Kasumi-1 (cell line): Measurements from ENCODE around the gene SLC43A2.
"Not testable (repeated sequence)": the region's sequence is repeated elsewhere in the genome, so short reads cannot be mapped to it uniquely, and the experiment has no call there.

Experiments used
- DNase-seq, 2 experiments: peaks; one replicate each; lab custom pipeline; 2025; lab: John Stamatoyannopoulos, UW

SLC43A2 gene

DNA sequence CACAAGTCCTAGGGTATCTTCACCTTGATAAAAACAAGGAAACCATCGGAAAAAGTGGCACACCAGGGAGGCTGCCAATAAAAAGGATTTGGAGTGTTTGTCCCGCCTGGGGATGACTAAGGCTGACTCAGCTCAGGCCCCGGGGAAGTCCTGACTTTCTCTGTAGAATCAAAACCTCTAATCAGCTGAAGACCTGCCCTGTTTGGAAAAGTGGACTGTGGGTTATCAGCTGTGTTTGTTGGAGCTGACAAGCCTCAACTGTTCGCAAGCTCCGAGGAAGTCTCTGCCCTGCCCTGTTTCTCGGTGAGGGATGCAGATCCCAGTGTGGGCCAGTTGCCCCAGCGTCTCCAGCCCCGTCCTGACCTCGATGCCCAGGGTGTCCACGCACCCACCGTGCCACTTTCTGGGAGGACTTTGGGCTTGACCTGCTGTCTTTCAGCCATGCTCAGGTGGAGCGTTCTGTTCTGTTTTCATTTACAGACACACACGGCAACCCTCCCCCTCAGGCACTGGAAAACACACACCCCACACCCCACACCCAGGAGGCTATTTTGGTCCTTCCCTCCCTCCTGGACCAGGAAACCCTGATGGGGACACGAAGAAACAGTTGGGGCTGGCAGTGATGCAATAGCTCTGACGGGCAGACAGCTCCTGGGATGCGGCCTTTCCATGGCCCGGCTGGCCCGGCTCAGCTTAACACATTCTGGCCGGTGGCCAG lies 38.4 kb downstream of the SLC43A2 start:
- DNase-seq: no peak

DNA sequence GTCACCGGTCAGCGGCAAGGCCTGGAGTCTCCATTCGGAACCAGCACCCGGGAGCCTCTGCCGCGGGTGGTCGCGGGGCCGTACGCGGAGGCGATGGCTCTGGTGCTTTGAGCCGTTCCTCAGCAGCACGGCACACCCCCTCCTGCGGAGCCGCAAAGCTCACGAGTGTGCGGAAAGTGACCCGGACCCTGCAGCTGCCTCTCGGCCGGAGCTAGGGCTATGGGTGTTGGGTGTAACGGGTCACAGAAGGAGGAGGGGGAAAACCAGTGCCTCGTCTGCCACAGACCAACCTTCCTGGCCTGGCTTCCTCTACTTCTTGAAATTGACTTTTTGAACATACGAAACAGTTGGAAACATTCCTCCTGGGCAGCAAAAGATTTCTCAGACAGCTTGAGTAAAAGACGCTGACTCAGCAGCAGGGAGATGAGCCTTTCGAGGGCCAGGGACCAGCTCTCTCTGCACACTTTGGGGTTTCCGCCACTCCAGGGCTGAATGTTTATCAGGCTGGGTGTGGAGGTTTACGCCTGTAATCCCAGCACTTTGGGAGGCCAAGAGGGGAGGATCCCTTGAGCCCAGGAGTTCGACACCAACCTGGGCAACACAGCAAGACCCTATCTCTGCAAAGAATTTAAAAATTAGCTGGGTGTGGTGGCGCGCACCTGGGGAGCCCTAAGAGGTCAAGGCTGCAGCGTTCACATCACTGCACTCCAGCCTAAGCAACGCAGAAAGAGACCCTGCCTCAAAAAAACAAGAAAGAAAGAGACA lies 39.6 kb downstream of the SLC43A2 start:
- no peak for DNase-seq

DNA sequence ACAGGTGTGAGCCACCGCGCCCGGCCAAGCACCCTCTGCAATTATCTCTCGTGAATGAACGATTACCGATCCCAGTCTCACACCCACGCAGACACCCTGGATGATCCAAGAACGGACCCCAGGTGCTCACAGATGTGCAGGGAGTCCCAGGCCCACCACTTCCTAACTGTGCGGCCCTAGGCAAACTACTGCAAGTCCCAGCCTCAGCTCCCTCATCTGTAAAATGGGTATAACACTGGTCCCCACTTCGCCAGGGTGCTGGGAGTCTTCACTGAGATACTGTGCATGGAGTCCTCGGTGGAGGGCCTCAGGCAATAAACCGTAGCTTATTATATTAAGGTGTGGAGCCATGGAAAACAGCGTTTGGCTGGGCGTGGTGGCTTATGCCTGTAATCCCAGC lies 44.5 kb downstream of the SLC43A2 start:
- no peak for DNase-seq

DNA sequence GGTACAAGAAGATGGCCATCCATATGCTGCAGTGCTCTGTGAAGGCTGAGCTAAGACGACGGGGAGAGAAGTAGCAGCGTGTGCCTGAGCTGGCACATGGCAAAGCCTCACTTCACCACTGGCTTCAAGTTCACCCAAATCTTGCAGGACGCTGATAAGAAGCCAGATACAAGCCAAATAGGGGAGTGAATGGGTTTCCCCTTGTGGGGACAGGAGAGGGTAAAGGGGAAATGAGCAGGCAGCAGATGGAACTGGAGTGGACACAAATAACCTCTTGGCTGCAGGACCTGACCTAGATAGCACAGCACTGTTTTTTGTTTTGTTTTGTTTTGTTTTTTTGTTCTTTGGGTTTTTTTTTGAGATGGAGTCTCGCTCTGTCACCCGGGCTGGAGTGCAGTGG lies 45.1 kb downstream of the SLC43A2 start:
- DNase-seq: no peak

DNA sequence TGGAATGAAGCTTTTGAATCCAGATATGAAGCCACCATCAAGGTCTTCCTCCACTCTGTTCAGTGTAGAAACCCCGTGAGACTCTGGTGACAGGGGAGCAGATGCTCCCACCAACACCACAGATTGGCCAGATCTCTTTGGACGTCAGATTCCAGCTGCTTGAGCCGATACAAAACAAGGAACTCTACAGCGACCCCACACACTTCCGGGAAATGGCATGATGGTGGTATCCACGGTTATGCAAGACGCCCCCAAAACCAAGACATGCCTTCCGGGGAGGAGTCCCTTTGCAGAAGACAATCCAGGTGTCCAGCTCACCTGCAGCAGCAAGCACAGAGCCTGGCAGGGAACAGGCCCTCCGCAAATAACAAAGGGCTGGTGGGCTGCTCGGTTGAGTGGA lies 46.3 kb downstream of the SLC43A2 start:
- DNase-seq: no peak

DNA sequence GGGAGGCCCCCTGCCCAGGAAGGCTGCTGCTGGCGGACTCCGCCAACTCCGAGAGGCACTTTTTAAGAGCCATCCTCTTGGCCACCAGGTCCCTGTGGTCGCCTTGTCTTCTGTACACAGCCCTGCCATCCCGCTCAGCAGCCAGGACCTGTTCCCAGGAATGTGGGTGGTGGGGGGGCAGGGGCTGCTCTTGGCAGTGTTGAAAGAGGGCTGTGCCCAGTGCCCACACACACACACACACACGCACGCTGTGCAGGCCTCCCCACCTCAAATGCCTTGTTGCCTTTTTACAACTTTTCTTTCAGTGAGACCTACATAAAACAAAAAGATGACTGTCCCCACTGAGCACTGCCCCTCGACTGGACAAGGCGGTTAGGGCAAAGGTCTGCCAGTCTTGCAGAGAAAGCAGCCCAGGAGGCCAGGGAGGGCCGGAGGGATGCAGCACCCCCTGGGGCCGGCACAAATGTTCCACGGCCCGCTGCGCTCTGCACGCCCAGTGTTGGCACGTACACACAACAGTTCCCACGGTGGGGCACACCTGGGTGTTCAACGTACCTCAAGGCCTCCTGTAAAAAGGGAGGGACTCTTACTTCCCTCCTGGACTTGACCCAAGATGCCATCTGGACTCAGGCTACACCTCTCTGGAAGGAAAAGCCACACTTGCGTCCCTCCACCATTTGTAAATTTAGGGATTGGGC lies 47.5 kb downstream of the SLC43A2 start:
- DNase-seq: no peak

DNA sequence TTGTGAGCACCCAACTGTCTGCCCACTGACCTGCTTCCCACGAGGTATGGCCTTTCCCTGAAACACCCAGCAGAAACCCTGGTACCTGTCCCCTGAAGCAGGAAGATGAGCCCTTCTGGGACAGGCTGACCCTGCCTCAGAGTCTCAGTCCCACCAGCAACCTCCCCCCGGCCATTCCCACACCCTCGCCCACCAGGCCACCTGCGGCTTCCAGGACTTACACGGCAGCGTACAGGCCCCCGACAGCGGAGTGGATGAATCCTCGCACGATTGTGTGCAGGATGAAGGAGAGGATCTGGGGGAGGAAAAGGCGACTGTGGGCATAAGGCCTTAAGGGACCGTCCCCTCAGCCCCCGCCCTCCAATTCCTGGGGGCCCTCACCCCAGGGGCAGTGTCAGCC lies 50.6 kb downstream of the SLC43A2 start:
- no peak for DNase-seq

DNA sequence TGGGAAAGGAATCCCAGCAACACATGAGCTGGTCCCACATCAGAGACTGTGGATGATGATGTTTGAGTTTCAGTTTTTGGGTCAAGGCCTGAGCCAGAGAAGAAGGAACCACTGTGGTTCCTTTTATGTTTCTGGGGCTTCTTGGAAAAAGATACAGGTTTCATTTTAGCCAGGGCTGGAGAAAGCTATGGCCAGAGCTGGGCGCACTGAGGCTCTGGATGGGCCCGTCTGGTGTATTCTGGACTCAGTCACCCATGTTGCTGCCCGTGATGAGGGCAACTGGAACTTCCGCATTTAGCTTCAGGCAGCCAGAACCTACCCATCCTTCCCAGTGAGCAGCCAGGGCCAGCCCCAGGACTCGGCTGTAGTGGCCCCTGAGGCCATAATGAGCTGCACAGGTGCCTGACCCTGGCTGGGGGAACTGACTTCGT lies 51.0 kb downstream of the SLC43A2 start:
- DNase-seq: peak; percentile 27 to 35

DNA sequence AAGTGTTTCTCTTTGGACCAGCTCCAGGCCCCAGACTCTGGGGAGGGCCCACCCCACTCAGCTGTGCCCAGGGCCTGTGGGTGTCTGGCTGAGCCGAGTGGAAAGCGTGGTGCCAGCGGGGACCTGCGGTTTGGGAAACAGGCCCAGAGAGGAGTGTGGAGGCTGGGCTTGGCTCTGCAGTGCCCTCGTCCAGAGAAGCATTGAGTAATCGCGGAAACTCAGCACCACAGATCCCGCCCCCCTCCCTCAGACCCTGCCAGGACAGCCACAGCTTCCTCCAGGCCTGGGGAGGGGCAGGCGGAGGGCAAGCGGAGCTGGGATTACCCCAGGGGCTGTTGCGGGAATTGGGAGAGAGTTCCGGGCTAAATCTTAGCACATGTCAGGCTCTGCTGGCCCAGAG lies 51.5 kb downstream of the SLC43A2 start:
- peak; percentile 20 to 41 for DNase-seq

DNA sequence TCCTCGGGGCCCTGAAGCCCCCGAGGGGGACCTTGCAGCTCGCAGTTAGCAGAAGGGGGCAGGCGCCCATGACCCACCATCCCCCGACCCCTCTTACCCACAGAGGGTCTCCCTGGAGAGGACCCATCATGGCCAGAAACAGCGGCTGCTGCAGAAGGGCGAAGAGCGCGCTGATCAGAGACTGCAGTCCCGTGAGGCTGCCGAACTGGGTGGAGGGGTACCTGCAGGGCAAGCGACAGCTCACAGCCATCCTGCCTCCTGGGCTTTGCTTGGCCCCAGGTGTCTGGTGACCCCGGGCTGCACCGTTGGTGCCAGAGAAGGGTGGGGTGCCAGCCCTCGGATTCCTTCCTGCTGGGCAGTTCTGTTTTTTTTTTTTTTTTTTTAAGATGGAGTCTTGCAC lies 52.1 kb downstream of the SLC43A2 start:
- DNase-seq: no peak

DNA sequence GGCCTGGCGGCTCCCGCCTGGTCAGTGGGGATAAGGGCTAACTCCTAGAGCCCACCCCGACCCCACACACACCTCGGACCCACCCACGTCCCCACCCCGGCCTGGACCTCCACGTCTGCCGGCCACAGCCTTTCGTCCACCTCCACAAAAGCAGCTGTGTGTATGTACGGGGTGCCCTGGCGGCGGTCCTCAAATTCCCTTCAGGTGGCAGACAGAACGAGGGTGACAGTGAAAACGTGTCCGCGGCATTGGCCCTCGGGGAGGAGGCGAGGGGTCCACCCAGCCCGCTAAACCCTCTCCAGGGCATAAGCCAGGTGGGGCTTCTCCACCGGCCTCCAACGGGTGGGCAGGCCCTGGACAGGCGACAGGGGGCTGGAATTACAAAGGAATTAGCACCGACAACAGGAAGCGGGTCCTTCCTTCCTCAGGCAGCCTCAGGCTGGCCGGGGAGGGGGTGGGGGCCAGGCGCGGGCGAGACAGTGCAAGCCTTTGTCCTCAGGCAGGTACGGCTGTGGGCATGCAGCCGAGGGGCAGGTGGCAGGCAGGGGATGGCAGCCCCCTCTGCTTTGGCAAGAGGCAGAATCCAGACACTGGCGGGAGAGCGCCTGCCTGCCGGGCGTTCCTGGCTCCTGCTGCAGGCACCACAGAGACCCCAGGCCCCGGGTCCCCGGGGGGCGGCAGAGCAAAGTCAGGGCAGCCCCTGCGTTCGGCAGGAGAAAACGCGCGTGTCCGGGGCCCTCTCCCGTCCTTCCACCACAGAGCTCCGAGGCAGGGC lies 53.8 kb downstream of the SLC43A2 start:
- DNase-seq: no peak

DNA sequence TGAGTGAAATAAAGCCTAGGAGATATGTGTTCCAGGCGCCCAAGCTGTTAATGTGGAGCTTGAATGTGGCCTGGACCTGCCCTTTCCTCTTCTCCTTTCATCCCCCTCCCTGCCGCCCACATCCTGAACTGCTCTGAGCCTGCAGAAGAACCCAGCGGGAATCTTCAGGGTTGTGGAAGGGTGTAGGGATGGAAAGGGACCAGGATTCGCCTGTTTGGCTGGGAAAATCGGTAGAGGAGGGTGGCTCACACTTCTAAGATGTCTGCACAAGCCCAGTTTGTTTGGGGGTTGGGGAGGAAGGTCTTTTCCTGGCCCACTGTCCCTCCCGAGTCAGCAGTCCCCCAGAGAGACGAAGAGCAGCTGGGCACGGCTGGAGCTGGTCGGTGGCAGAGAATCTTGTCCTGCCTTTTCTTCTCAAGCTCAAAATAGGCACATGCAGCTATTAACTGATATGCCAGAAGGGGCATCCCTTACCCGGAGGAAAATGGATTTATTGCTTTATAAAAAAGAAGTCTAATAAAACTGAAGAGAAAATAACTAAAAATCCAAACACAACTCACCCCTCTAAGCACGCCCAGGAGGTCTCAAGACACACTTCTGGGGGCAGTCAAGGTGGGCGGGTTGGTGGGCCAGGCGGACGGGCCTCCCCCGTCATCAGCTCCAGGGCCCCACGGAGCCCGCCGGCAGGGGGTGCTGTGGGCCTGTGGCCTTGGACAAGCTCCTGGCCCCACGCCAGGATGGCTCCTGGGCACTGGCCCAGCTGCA lies 54.5 kb downstream of the SLC43A2 start:
- DNase-seq: peak in 1 of 2 experiments; percentile 29

DNA sequence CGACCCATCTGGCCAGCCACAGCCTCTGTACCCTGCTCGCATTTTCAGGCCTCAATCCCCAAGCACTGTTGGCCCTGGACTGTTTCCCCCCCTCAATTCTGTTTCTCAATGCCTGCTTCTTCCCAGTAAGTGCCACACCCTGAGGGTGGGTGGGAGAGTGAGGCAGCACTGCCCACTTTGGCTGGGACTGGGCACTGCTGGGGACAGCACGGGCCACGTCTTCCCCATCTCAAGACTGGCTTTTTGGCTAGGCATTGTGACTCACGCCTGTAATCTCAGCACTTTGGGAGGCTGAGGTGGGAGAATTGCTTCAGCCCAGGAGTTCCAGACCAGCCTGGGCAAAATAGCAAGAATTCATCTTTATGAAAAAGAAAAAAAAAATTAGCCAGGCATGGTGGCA lies 56.0 kb downstream of the SLC43A2 start:
- DNase-seq: not testable (repeated sequence)

DNA sequence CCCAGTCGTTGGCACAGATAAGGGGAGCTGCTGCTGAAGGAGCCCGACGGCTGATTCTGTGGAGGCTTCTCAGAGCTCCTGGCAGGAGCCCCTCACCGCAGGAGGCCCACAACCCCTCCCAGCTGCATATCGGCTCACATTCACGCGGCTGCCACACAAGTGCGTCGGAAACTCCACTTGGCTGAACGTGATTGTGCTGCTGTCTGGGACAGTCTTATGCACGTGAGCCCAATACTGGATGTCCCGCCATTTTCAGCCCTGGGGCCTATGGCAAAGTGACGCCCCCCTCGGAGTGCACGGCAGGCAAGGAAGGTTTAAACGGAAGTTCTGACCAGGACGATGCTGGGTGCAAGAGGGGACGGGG lies 57.3 kb downstream of the SLC43A2 start:
- no peak for DNase-seq

DNA sequence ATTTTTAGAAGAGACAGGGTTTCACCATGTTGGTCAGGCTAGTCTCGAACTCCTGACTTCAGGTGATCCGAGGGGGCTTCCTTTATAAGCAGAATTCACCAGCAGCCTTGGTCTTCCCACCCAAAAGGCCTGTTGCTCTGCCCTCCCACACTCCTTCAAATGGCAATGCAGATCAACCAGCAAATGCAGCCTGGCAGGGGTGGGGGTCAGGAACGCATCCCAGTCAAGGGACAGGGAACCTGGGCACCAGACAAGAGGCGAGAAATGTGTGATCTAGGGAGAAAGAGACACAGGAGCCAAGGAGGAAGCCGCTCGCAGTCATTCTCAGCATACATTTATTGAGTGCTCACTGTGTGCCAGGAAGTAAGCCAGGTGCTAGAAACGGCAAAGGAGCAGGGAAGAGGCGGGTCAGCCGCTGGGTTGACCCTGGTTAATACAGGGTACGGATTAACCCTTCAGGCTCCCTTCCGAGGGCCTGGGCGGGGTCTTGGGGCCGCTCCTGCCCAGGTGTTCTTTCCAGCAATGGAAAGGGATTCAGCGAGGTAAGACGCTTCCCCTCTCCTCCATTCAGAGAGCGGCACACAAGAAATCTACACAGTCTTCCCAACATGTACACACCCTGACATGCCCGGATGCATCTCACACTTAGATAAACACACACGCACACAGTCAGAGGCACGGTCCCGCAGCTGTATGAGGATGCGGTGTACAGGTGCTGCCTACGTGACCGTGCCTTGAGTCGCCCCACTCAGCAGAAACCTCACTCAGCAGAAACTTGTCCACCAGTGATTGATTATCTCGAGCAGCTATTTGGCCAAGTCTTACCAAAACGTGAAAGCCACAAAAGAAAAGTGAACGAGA lies 59.5 kb downstream of the SLC43A2 start:
- no peak for DNase-seq

DNA sequence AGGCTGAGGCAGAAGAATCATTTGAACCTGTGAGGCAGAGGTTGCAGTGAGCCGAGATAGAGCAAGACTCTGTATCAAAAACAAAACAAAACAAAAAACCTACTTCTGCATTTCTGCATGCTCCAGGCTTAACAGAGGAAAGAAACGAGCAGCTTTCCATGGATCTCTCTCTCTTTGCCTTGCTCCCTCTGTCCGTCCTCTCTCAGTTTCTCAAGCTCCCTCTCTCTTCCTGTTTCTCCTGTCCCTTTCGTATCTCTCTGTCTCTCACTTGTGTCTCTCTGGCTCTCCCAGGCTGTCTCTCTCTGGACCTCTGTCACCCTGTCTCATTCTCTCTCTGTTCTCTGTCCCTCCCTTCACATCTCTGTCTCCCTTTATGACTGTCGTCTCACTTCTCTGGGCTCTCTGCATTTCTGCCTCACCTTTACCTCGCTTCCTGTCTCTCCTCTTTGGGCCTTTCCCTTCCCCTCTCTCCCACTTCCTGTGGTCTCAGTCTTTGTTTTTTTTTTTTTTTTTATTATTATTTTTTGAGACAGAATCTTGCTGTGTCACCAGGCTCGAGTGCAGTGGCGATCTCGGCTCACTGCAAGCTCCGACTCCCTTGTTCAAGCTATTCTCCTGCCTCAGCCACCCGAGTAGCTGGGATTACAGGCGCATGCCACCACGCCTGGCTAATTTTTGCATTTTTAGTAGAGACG lies 62.0 kb downstream of the SLC43A2 start:
- DNase-seq: peak in 1 of 2 experiments; percentile 8

DNA sequence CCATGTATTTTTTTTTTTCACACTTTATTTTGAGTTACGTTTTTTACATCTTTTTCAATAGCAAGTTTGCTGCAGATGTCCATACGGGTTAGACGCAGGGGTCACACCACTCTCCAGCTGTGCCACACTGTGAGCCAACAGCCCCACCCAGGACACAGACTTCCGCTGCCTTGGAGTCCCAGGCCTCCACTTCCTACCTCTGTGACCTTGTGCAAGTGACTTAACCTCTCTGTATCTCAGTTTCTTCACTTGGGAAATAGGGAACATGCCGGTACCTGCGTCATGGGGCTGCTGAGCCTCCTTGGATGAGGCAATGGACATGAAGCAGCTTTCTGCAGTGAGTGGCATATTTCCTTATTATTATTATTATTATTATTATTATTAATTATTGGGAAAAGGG lies 62.8 kb downstream of the SLC43A2 start:
- no peak for DNase-seq

DNA sequence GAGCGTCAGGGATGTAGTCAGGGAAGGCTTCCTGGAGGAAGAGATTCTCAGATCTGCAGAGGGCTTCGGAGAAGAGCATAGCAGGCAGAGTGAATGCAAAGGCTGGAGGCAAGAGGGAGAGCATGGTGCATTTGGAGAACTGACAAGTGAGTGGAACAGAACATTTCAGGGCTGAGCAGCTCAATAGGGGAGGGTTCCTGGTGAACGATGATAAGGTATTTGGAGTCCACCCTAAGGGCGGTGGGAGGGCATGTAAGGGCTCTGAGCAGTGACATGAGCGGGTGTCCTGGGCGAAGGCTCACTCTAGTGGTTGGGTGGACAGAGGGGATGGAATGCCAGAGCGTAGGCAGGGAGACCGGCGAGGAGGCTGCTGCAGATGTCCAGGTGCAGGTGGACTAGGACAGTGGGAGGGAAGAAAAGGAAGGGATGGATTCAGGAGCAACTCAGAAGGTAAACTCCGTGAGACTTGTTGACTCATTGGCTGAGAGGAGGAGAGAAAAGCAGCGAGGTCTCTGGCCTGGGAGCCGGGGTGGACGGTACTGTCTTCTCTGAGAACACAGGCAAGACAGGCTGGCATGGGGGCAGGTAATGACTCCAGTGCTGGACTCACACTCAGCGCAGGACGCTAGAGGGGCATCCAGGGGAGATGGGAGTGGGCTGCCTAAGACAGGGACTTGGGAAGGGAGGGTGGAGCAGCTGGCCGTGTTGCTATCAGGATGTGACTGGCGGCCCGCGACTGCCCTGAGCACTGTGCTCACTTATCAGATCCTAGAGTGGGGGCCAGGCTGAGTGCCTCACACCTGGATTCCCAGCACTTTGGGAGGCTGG lies 64.6 kb downstream of the SLC43A2 start:
- no peak for DNase-seq

DNA sequence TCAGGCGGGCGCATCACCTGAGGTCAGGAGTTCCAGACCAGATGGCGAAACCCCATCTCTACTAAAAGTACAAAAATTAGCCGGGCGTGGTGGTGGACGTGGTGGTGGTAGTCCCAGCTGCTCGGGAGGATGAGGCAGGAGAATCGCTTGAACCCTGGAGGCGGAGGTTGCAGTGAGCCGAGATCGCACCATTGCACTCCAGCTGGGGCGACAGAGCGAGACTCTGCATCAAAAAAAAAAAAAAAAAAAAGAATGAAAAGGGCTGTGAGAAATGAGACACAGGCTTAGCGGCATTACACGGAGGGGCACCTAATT lies 65.2 kb downstream of the SLC43A2 start:
- DNase-seq: not testable (repeated sequence)
